HG02852 (cell line): ENCODE data around the gene ETNK1.
"Not testable (repeated sequence)": the region's sequence is repeated elsewhere in the genome, so short reads cannot be mapped to it uniquely, and the experiment has no call there.

Experiments
- ATAC-seq: cut with Tn5 transposase; IDR thresholded peaks from one replicate; pipeline ENCODE4 v1.9.1; 2021; ENCODE audit warnings: mild to moderate bottlenecking, moderate library complexity; ENCODE audit not compliant: unreplicated experiment

The ETNK1 gene, protein sequence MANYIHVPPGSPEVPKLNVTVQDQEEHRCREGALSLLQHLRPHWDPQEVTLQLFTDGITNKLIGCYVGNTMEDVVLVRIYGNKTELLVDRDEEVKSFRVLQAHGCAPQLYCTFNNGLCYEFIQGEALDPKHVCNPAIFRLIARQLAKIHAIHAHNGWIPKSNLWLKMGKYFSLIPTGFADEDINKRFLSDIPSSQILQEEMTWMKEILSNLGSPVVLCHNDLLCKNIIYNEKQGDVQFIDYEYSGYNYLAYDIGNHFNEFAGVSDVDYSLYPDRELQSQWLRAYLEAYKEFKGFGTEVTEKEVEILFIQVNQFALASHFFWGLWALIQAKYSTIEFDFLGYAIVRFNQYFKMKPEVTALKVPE

GRCh38 chr12:22624870-22625761 lies at the start of gene ETNK1:
ETNK1 (plus strand) TSS chr12:22625171; CDS start chr12:22625431, 260 bp downstream.
- peak; percentile 97 for ATAC-seq

DNA sequence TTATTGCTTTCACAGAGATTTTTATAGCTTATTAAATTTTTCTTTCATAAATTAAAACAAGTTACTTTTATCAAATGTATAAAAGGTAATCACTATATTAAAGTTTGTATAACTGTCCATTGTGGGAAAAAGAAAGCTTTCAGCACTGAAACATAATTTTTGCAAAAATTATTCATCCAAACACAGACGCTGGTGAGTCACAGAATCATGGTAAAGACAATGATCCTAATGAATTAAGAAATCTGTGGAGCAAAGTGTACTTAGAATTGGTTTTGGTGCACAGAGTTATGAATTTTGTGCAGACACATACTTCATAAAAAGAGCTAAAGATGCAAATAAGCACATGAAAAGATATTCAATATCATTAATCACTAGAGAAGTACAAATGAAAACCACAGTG lies 48.9 kb upstream of the ETNK1 start:
- ATAC-seq, result no peak

GRCh38 chr12:22576473-22576872 lies 48.5 kb upstream of the ETNK1 start:
- ATAC-seq, result no peak

GRCh38 chr12:22577667-22578066 lies 47.3 kb upstream of the ETNK1 start:
- ATAC-seq, result no peak

- no peak for ATAC-seq
These were observed 46.6 kb upstream of the ETNK1 start for GRCh38 chr12:22578328-22578727.

DNA sequence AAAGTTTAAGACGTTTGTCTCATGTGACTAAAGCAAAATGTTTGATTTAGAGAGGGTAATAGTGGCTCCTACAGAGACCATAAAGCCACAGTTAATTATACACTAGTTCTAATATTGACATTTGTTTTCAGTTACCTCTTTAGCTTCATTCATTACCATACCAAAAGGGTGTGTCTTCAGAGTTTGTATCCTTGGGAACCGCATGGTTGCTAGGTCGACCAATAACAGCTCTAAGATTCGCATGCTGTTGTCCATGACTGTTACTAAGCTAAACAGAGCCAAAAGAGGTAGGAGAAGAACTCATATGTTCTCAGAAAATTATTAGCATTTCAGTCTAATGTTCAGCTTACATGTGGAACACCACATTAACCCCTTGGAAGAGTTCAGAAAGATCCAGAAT lies 36.2 kb upstream of the ETNK1 start:
- no peak for ATAC-seq

DNA sequence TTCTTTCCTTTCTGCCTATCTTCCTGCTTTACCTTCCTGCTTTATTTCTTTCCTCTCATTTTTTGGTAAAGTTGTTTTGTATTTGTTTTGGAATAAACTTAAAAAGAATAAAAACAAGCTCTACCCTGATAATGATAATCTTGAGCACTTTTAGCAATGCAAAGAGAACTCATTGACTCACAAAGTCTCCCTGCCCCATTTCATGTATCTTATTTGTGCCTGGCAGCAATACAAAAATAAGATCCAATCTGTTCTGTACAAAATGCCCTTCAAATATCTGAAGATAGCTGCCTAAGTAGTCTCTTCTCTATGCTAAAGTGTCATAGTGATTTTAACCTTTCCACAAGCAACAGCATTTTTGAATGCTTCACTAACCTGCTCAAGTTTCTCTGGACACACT lies 31.1 kb upstream of the ETNK1 start:
- no peak for ATAC-seq

GRCh38 chr12:22597539-22597938 lies 27.4 kb upstream of the ETNK1 start:
- not testable (repeated sequence) for ATAC-seq

GRCh38 chr12:22598141-22598762 lies 26.7 kb upstream of the ETNK1 start:
- ATAC-seq, result no peak

- ATAC-seq, result no peak
These were observed 26.2 kb upstream of the ETNK1 start for GRCh38 chr12:22598763-22599161.

GRCh38 chr12:22600181-22600580 lies 24.8 kb upstream of the ETNK1 start:
- ATAC-seq, result no peak

GRCh38 chr12:22609501-22609900 lies 15.5 kb upstream of the ETNK1 start:
- no peak for ATAC-seq

DNA sequence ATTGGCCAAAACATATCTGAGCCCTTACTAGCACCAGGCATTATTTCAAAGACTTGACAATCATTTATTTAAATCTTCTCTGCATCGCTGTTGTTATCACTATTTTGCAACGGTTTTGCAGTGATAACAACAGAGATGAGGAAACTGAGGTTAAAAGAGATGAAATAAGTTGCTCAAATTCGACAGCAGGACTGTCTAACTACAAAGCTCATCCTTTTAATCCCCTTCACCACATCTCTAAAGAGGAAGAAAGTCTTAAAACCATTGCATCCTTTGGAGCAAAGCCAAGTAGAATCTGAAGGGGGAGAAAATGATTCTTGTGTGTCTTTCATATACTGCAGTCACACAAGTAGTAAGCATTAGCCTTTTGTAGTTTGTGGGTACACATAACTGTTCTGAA lies 14.8 kb upstream of the ETNK1 start:
- no peak for ATAC-seq

GRCh38 chr12:22612822-22613221 lies 12.1 kb upstream of the ETNK1 start:
- ATAC-seq, result not testable (repeated sequence)

GRCh38 chr12:22615963-22616501 lies 8.9 kb upstream of the ETNK1 start:
- ATAC-seq, result no peak

DNA sequence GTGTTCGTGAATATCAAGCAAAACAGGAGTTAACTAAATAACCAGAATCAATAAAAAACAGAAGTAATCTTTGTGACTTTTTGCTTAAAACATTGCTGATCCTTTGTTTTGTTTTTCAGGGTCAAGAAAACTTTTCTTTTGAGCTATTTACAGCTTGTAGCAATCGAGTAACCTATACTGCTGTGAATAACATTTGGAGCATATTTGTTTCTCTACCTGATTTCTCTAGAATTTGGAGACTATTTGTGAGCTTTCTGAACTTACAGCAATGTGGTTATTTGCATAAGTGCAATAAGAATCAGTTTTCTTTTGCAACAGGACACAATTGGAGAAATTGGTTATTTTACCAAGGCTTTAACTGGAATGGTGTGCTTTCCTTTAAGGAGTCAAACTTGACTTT lies 7.3 kb upstream of the ETNK1 start:
- ATAC-seq, result no peak

GRCh38 chr12:22624548-22624869 lies 462 bp upstream of the ETNK1 start:
- ATAC-seq, result peak; percentile 0

DNA sequence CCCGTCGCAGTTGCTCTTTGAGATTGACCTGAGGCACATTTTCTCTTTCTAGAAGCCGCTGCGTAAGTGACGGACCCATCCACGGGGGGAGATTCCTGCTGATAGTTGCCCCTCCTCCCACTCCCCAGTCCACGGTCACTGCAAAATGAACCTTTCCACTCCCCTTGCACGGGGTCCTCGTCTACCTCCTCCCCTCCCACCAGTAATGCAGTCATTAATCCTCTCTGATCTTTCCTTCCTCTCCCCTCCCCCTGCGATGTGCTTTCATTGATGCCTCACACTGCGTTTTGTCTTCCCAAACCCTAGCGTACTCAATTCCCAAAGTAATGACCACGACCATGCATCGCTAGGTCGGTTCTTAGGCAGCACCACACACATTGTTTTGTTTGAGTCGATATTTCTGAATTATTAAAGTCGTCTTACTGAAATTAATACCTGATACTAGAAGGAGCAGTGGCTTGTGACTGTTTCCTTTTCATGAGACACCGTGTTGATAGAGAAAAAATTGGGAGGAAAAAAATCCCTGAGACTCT lies 857 bp downstream of the ETNK1 start:
- peak; percentile 35 for ATAC-seq

DNA sequence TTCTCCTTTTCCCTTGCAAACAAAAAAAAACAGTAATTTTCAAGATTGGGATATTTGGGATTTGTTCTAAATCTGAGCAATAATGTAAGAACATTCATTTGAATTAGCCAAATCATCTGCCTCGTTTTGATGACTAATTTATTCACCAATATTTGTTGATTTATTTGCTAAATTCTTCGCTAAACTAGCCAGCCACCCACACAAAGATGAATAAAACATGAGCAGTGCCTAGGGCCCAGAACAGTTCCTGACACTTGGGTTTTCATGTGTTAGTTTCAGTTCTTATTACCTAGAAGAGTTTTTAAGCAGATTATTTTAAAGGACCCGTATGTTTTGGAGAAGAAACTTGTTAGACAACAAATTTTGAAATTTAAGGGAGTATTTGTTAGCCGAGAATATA lies 1.4 kb downstream of the ETNK1 start:
- ATAC-seq, result peak; percentile 35

DNA sequence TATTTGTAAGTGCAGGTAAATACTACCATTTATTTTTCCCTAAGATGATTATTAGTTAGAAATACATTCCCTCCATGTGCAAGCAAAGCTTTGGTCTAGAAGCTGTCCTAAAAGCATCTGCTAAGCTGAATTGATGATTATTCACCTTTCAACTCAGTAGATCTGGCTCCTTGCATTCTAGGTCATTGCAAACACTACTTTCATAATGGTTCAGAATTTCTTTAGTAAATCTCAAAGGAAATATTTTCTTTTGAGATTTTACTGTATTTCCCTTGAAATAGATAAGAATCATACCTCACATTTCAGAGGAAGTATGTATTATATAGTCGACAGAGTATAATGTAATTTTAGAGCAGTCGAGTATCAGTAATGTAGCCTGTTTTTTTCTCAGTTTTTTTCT lies 2.4 kb downstream of the ETNK1 start:
- no peak for ATAC-seq

- ATAC-seq, result no peak
These were observed 3.3 kb downstream of the ETNK1 start for GRCh38 chr12:22628228-22628627.
